ENCODE results near the gene IDUA.

DNA sequence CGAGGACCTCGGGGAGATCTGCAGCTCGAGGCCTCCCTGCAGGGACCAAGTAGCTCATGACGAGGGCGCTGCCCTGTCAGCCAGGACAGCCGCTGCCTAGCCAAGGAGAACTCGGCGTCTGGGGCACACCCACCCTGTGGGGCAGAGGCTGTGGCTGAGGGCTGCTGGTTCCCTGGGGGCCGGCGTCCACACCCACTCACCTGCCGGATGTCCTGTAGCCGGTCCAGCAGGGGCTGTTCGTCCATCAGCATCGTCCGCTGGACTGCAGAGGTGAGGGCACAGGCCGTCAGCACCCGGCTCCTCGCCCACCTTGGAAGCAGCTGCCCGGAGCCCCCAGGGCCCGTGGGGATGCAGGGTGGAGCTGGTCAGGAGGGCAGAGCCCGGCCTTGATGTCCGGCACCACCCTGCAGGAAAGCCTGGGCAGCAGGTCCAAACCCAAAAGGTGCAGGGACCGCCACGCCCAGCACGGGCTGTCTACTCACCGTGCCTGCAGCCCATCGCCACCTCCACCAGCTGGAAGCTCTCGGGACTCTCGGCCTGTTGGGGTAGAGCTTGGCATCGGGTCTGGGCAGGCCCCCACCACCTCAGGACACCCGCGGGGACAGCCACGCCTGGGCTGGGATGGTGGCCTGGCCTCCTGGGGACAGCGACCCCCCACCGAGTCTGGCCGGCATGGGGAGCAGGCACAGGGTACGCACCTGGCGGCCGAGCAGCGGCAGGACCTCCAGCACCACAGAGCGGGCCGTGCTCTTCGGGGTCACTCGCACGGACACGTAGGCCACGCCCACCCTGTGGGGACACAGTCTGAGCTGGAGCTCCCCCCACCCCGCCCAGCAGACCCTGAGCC is 20.4 kb upstream of the IDUA start:
- no peak for TF ChIP-seq ZNF274 (IDR thresholded peaks at IDR 0.05; ENCODE audit: low read depth, low read length)
- TF ChIP-seq SUZ12 (IDR thresholded peaks at IDR 0.05; ENCODE audit: extremely low read depth, insufficient read depth, insufficient read length): no peak

Measured in NT2/D1 (cell line).